Measurements from ENCODE around the gene HMGCL.
"Not testable (repeated sequence)": the region's sequence is repeated elsewhere in the genome, so short reads cannot be mapped to it uniquely, and the experiment has no call there.

HMGCL gene

GRCh38 chr1:23788695-23789094, 36.5 kb downstream of the HMGCL start:
- H3F3A ChIP-seq (ENCODE audit: low read depth) = peaks cover 8% of the 10 kb centered on the region; the same call in 1 of the 2 replicates
- peaks cover 4% of the 10 kb centered on the region for H3K27me3 ChIP-seq (ENCODE audit: insufficient read depth, low read length, poor library complexity, severe bottlenecking)
- no peak overlapping the region for H3K4me2 ChIP-seq (ENCODE audit: low read depth, low read length, poor library complexity, severe bottlenecking)
- no peaks in the 10 kb centered on the region for H3K9me2 ChIP-seq (replicated peaks; ENCODE audit: low read depth, low read length)
- TF ChIP-seq CTCF (conservative IDR thresholded peaks at IDR 0.05; ENCODE audit: low read length) (no peak), EZH2phosphoT487 (IDR thresholded peaks at IDR 0.05; ENCODE audit: borderline replicate concordance) (no peak)
- H3K9me3 ChIP-seq (ENCODE audit: insufficient read depth, low read depth, low read length) = no peaks in the 10 kb centered on the region
- H2AFZ ChIP-seq (ENCODE audit: low read length) = no peak overlapping the region
- H4K20me1 ChIP-seq (ENCODE audit: insufficient read depth, low read length, poor library complexity, severe bottlenecking) = peaks cover 18% of the 10 kb centered on the region
- H3K36me3 ChIP-seq (ENCODE audit: insufficient read depth, low read length) = peaks cover 30% of the 10 kb centered on the region; the same call in 1 of the 2 replicates
- H3K79me2 ChIP-seq (ENCODE audit: insufficient read depth, low read length) = peaks cover 40% of the 10 kb centered on the region
- peaks cover 12% of the 10 kb centered on the region for H3K4me1 ChIP-seq (ENCODE audit: insufficient read depth, low read length, poor library complexity, severe bottlenecking)
- no peak overlapping the region for H3K4me3 ChIP-seq (ENCODE audit: low read length, poor library complexity, severe bottlenecking)
- no peak overlapping the region for H3K9ac ChIP-seq (ENCODE audit: low read depth, low read length, poor library complexity, severe bottlenecking)

- Histone ChIP-seq H3K79me2 (ENCODE audit: insufficient read depth, low read length) (peaks cover 33% of the 10 kb centered on the region), H3K36me3 (ENCODE audit: insufficient read depth, low read length) (peaks cover 30% of the 10 kb centered on the region; the same call in 1 of the 2 replicates), H3K4me2 (ENCODE audit: low read depth, low read length, poor library complexity, severe bottlenecking) (no peak overlapping the region), H3K4me3 (ENCODE audit: low read length, poor library complexity, severe bottlenecking) (no peak overlapping the region), H4K20me1 (ENCODE audit: insufficient read depth, low read length, poor library complexity, severe bottlenecking) (peaks cover 14% of the 10 kb centered on the region), H3K9me2 (replicated peaks; ENCODE audit: low read depth, low read length) (no peaks in the 10 kb centered on the region), H3K9me3 (ENCODE audit: insufficient read depth, low read depth, low read length) (no peaks in the 10 kb centered on the region), H3F3A (ENCODE audit: low read depth) (peaks cover 8% of the 10 kb centered on the region; the same call in 1 of the 2 replicates), H3K9ac (ENCODE audit: low read depth, low read length, poor library complexity, severe bottlenecking) (no peak overlapping the region), H2AFZ (ENCODE audit: low read length) (no peak overlapping the region), H3K4me1 (ENCODE audit: insufficient read depth, low read length, poor library complexity, severe bottlenecking) (peaks cover 8% of the 10 kb centered on the region), H3K27me3 (ENCODE audit: insufficient read depth, low read length, poor library complexity, severe bottlenecking) (peaks cover 4% of the 10 kb centered on the region)
- TF ChIP-seq EZH2phosphoT487 (IDR thresholded peaks at IDR 0.05; ENCODE audit: borderline replicate concordance) (no peak), CTCF (conservative IDR thresholded peaks at IDR 0.05; ENCODE audit: low read length) (no peak)
These were observed 37.5 kb downstream of the HMGCL start for GRCh38 chr1:23787701-23788100.

GRCh38 chr1:23784846-23785245, 40.4 kb downstream of the HMGCL start:
- TF ChIP-seq CTCF (conservative IDR thresholded peaks at IDR 0.05; ENCODE audit: low read length) (no peak), EZH2phosphoT487 (IDR thresholded peaks at IDR 0.05; ENCODE audit: borderline replicate concordance) (no peak)
- Histone ChIP-seq H3K9ac (ENCODE audit: low read depth, low read length, poor library complexity, severe bottlenecking) (no peak overlapping the region), H2AFZ (ENCODE audit: low read length) (no peak overlapping the region), H3F3A (ENCODE audit: low read depth) (peaks cover 8% of the 10 kb centered on the region; the same call in 1 of the 2 replicates), H3K9me3 (ENCODE audit: insufficient read depth, low read depth, low read length) (no peaks in the 10 kb centered on the region), H3K4me2 (ENCODE audit: low read depth, low read length, poor library complexity, severe bottlenecking) (no peak overlapping the region), H3K36me3 (ENCODE audit: insufficient read depth, low read length) (peaks cover 30% of the 10 kb centered on the region; the same call in 1 of the 2 replicates), H4K20me1 (ENCODE audit: insufficient read depth, low read length, poor library complexity, severe bottlenecking) (peaks cover 8% of the 10 kb centered on the region), H3K9me2 (replicated peaks; ENCODE audit: low read depth, low read length) (no peaks in the 10 kb centered on the region), H3K4me1 (ENCODE audit: insufficient read depth, low read length, poor library complexity, severe bottlenecking) (peaks cover 2% of the 10 kb centered on the region), H3K27me3 (ENCODE audit: insufficient read depth, low read length, poor library complexity, severe bottlenecking) (no peaks in the 10 kb centered on the region), H3K4me3 (ENCODE audit: low read length, poor library complexity, severe bottlenecking) (no peak overlapping the region), H3K79me2 (ENCODE audit: insufficient read depth, low read length) (peaks cover 31% of the 10 kb centered on the region)

GRCh38 chr1:23783141-23783540, 42.1 kb downstream of the HMGCL start:
- Histone ChIP-seq H4K20me1 (ENCODE audit: insufficient read depth, low read length, poor library complexity, severe bottlenecking) (peaks cover 24% of the 10 kb centered on the region), H3K36me3 (ENCODE audit: insufficient read depth, low read length) (peaks cover 30% of the 10 kb centered on the region; the same call in 1 of the 2 replicates), H3K4me1 (ENCODE audit: insufficient read depth, low read length, poor library complexity, severe bottlenecking) (peaks cover 11% of the 10 kb centered on the region), H3K79me2 (ENCODE audit: insufficient read depth, low read length) (peaks cover 46% of the 10 kb centered on the region)
- H2AFZ ChIP-seq (ENCODE audit: low read length); H3K9me2 ChIP-seq (replicated peaks; ENCODE audit: low read depth, low read length); H3K9ac ChIP-seq (ENCODE audit: low read depth, low read length, poor library complexity, severe bottlenecking); H3K27me3 ChIP-seq (ENCODE audit: insufficient read depth, low read length, poor library complexity, severe bottlenecking); H3K4me2 ChIP-seq (ENCODE audit: low read depth, low read length, poor library complexity, severe bottlenecking); H3K9me3 ChIP-seq (ENCODE audit: insufficient read depth, low read depth, low read length); H3K4me3 ChIP-seq (ENCODE audit: low read length, poor library complexity, severe bottlenecking); H3F3A ChIP-seq (ENCODE audit: low read depth): not testable (repeated sequence)
